ENCODE measurements around the gene PDIA2.
"Not testable (repeated sequence)": the region's sequence is repeated elsewhere in the genome, so short reads cannot be mapped to it uniquely, and the experiment has no call there.

PDIA2 gene

GRCh38 chr16:303760-304505 lies 21.0 kb downstream of the PDIA2 start:
- DNase-seq: no peak

GRCh38 chr16:305916-306626 lies 23.1 kb downstream of the PDIA2 start:
- no peak for DNase-seq

- DNase-seq: no peak
These were observed 24.0 kb downstream of the PDIA2 start for GRCh38 chr16:306911-307370.

GRCh38 chr16:307691-308312 lies 24.8 kb downstream of the PDIA2 start:
- DNase-seq: no peak

- no peak for DNase-seq
These were observed 26.5 kb downstream of the PDIA2 start for GRCh38 chr16:309476-309875.

- DNase-seq: no peak
These were observed 28.8 kb downstream of the PDIA2 start for GRCh38 chr16:311725-312124.

- no peak for DNase-seq
These were observed 31.4 kb downstream of the PDIA2 start for GRCh38 chr16:314351-314750.

GRCh38 chr16:314795-315299 lies 31.9 kb downstream of the PDIA2 start:
- no peak for DNase-seq

GRCh38 chr16:316741-317464 lies 33.9 kb downstream of the PDIA2 start:
- no peak for DNase-seq

GRCh38 chr16:317583-317982 lies 34.6 kb downstream of the PDIA2 start:
- DNase-seq: no peak

- DNase-seq: no peak
These were observed 35.7 kb downstream of the PDIA2 start for GRCh38 chr16:318628-319027.

- DNase-seq: no peak
These were observed 37.2 kb downstream of the PDIA2 start for GRCh38 chr16:320206-320605.

GRCh38 chr16:321532-321931 lies 38.6 kb downstream of the PDIA2 start:
- DNase-seq: no peak

GRCh38 chr16:322476-323143 lies 39.6 kb downstream of the PDIA2 start:
- DNase-seq: no peak

GRCh38 chr16:324201-324450 lies 41.2 kb downstream of the PDIA2 start:
- no peak for DNase-seq

GRCh38 chr16:324451-325334 lies 41.7 kb downstream of the PDIA2 start:
- DNase-seq: peak; percentile 80

- DNase-seq: no peak
These were observed 42.6 kb downstream of the PDIA2 start for GRCh38 chr16:325375-326145.

- DNase-seq: no peak
These were observed 47.8 kb downstream of the PDIA2 start for GRCh38 chr16:330741-331140.

GRCh38 chr16:331181-331814 lies 48.3 kb downstream of the PDIA2 start:
- not testable (repeated sequence) for DNase-seq

GRCh38 chr16:333406-334094 lies 50.6 kb downstream of the PDIA2 start:
- DNase-seq: no peak
